ENCODE results near the gene TRIM54.

TRIM54 gene

GRCh38 chr2:27281855-27282559 is at the start of gene TRIM54:
TSS of gene TRIM54 (plus strand) at chr2:27282429. CDS start at chr2:27282732, 303 bp downstream.
- H3K4me3 ChIP-seq (ENCODE audit: low read length in 2 of 2): no peak within 1 kb of the TSS
- no peaks in the 10 kb centered on the region for H3K36me3 ChIP-seq (ENCODE audit: control insufficient read depth in 2 of 2, insufficient read depth in 2 of 2, low read length in 2 of 2)
- H3K4me1 ChIP-seq (ENCODE audit: control insufficient read depth in 2 of 2, insufficient read depth in 2 of 2, low read length in 2 of 2): no peaks in the 10 kb centered on the region
- no peaks in the 10 kb centered on the region for H3K9me3 ChIP-seq (ENCODE audit: control insufficient read depth in 2 of 2, low read length in 2 of 2)
- H3K9ac ChIP-seq (ENCODE audit: low read depth in 1 of 2, low read length in 2 of 2): no peak within 1 kb of the TSS
- peaks cover 9 to 10% of the 10 kb centered on the region in 2 donors for H3K27me3 ChIP-seq (ENCODE audit: control insufficient read depth in 2 of 2, insufficient read depth in 2 of 2, low read length in 2 of 2)
- H3K27ac ChIP-seq (ENCODE audit: low read depth in 2 of 2, low read length in 2 of 2): no peak within 1 kb of the TSS

- Histone ChIP-seq H3K27ac (ENCODE audit: low read depth in 2 of 2, low read length in 2 of 2) (no peak overlapping the region), H3K4me1 (ENCODE audit: control insufficient read depth in 2 of 2, insufficient read depth in 2 of 2, low read length in 2 of 2) (no peaks in the 10 kb centered on the region), H3K36me3 (ENCODE audit: control insufficient read depth in 2 of 2, insufficient read depth in 2 of 2, low read length in 2 of 2) (peaks cover 58 to 79% of the 10 kb centered on the region in 2 donors), H3K27me3 (ENCODE audit: control insufficient read depth in 2 of 2, insufficient read depth in 2 of 2, low read length in 2 of 2) (no peaks in the 10 kb centered on the region), H3K9me3 (ENCODE audit: control insufficient read depth in 2 of 2, low read length in 2 of 2) (no peaks in the 10 kb centered on the region), H3K4me3 (ENCODE audit: low read length in 2 of 2) (no peak overlapping the region), H3K9ac (ENCODE audit: low read depth in 1 of 2, low read length in 2 of 2) (no peak overlapping the region)
These were observed 48.9 kb upstream of the TRIM54 start for GRCh38 chr2:27233341-27233740.

GRCh38 chr2:27236136-27236535 is 46.1 kb upstream of the TRIM54 start:
- Histone ChIP-seq H3K4me1 (ENCODE audit: control insufficient read depth in 2 of 2, insufficient read depth in 2 of 2, low read length in 2 of 2) (no peaks in the 10 kb centered on the region), H3K27me3 (ENCODE audit: control insufficient read depth in 2 of 2, insufficient read depth in 2 of 2, low read length in 2 of 2) (no peaks in the 10 kb centered on the region), H3K4me3 (ENCODE audit: low read length in 2 of 2) (no peak overlapping the region), H3K9ac (ENCODE audit: low read depth in 1 of 2, low read length in 2 of 2) (no peak overlapping the region), H3K27ac (ENCODE audit: low read depth in 2 of 2, low read length in 2 of 2) (no peak overlapping the region), H3K9me3 (ENCODE audit: control insufficient read depth in 2 of 2, low read length in 2 of 2) (no peaks in the 10 kb centered on the region), H3K36me3 (ENCODE audit: control insufficient read depth in 2 of 2, insufficient read depth in 2 of 2, low read length in 2 of 2) (peaks cover 82 to 92% of the 10 kb centered on the region in 2 donors)

- Histone ChIP-seq H3K4me3 (ENCODE audit: low read length in 2 of 2) (no peak overlapping the region), H3K9ac (ENCODE audit: low read depth in 1 of 2, low read length in 2 of 2) (no peak overlapping the region), H3K9me3 (ENCODE audit: control insufficient read depth in 2 of 2, low read length in 2 of 2) (no peaks in the 10 kb centered on the region), H3K27me3 (ENCODE audit: control insufficient read depth in 2 of 2, insufficient read depth in 2 of 2, low read length in 2 of 2) (no peaks in the 10 kb centered on the region), H3K36me3 (ENCODE audit: control insufficient read depth in 2 of 2, insufficient read depth in 2 of 2, low read length in 2 of 2) (peaks cover 83 to 91% of the 10 kb centered on the region in 2 donors), H3K27ac (ENCODE audit: low read depth in 2 of 2, low read length in 2 of 2) (no peak overlapping the region), H3K4me1 (ENCODE audit: control insufficient read depth in 2 of 2, insufficient read depth in 2 of 2, low read length in 2 of 2) (no peaks in the 10 kb centered on the region)
These were observed 45.6 kb upstream of the TRIM54 start for GRCh38 chr2:27236626-27237025.

GRCh38 chr2:27237341-27237945 is 44.8 kb upstream of the TRIM54 start:
- Histone ChIP-seq H3K27ac (ENCODE audit: low read depth in 2 of 2, low read length in 2 of 2) (no peak overlapping the region), H3K4me3 (ENCODE audit: low read length in 2 of 2) (no peak overlapping the region), H3K4me1 (ENCODE audit: control insufficient read depth in 2 of 2, insufficient read depth in 2 of 2, low read length in 2 of 2) (no peaks in the 10 kb centered on the region), H3K9me3 (ENCODE audit: control insufficient read depth in 2 of 2, low read length in 2 of 2) (no peaks in the 10 kb centered on the region), H3K27me3 (ENCODE audit: control insufficient read depth in 2 of 2, insufficient read depth in 2 of 2, low read length in 2 of 2) (no peaks in the 10 kb centered on the region), H3K9ac (ENCODE audit: low read depth in 1 of 2, low read length in 2 of 2) (no peak overlapping the region), H3K36me3 (ENCODE audit: control insufficient read depth in 2 of 2, insufficient read depth in 2 of 2, low read length in 2 of 2) (peaks cover 83 to 90% of the 10 kb centered on the region in 2 donors)

GRCh38 chr2:27238976-27239375 is 43.3 kb upstream of the TRIM54 start:
- peaks cover 81 to 89% of the 10 kb centered on the region in 2 donors for H3K36me3 ChIP-seq (ENCODE audit: control insufficient read depth in 2 of 2, insufficient read depth in 2 of 2, low read length in 2 of 2)
- H3K27me3 ChIP-seq (ENCODE audit: control insufficient read depth in 2 of 2, insufficient read depth in 2 of 2, low read length in 2 of 2): no peaks in the 10 kb centered on the region
- no peak overlapping the region for H3K4me3 ChIP-seq (ENCODE audit: low read length in 2 of 2)
- no peak overlapping the region for H3K9ac ChIP-seq (ENCODE audit: low read depth in 1 of 2, low read length in 2 of 2)
- no peak overlapping the region for H3K27ac ChIP-seq (ENCODE audit: low read depth in 2 of 2, low read length in 2 of 2)
- H3K9me3 ChIP-seq (ENCODE audit: control insufficient read depth in 2 of 2, low read length in 2 of 2): no peaks in the 10 kb centered on the region
- no peaks in the 10 kb centered on the region for H3K4me1 ChIP-seq (ENCODE audit: control insufficient read depth in 2 of 2, insufficient read depth in 2 of 2, low read length in 2 of 2)

GRCh38 chr2:27240406-27240805 is 41.8 kb upstream of the TRIM54 start:
- Histone ChIP-seq H3K9me3 (ENCODE audit: control insufficient read depth in 2 of 2, low read length in 2 of 2) (no peaks in the 10 kb centered on the region), H3K27me3 (ENCODE audit: control insufficient read depth in 2 of 2, insufficient read depth in 2 of 2, low read length in 2 of 2) (no peaks in the 10 kb centered on the region), H3K4me3 (ENCODE audit: low read length in 2 of 2) (no peak overlapping the region), H3K4me1 (ENCODE audit: control insufficient read depth in 2 of 2, insufficient read depth in 2 of 2, low read length in 2 of 2) (no peaks in the 10 kb centered on the region), H3K36me3 (ENCODE audit: control insufficient read depth in 2 of 2, insufficient read depth in 2 of 2, low read length in 2 of 2) (peaks cover 75 to 79% of the 10 kb centered on the region in 2 donors), H3K9ac (ENCODE audit: low read depth in 1 of 2, low read length in 2 of 2) (no peak overlapping the region), H3K27ac (ENCODE audit: low read depth in 2 of 2, low read length in 2 of 2) (no peak overlapping the region)

GRCh38 chr2:27241761-27242613 is 40.2 kb upstream of the TRIM54 start:
- H3K9me3 ChIP-seq (ENCODE audit: control insufficient read depth in 2 of 2, low read length in 2 of 2): no peaks in the 10 kb centered on the region
- no peak overlapping the region for H3K4me3 ChIP-seq (ENCODE audit: low read length in 2 of 2)
- no peaks in the 10 kb centered on the region for H3K4me1 ChIP-seq (ENCODE audit: control insufficient read depth in 2 of 2, insufficient read depth in 2 of 2, low read length in 2 of 2)
- H3K9ac ChIP-seq (ENCODE audit: low read depth in 1 of 2, low read length in 2 of 2): no peak overlapping the region
- no peak overlapping the region for H3K27ac ChIP-seq (ENCODE audit: low read depth in 2 of 2, low read length in 2 of 2)
- no peaks in the 10 kb centered on the region for H3K27me3 ChIP-seq (ENCODE audit: control insufficient read depth in 2 of 2, insufficient read depth in 2 of 2, low read length in 2 of 2)
- peaks cover 66 to 67% of the 10 kb centered on the region in 2 donors for H3K36me3 ChIP-seq (ENCODE audit: control insufficient read depth in 2 of 2, insufficient read depth in 2 of 2, low read length in 2 of 2)

GRCh38 chr2:27242614-27242951 is 39.6 kb upstream of the TRIM54 start:
- H3K4me3 ChIP-seq (ENCODE audit: low read length in 2 of 2): no peak overlapping the region
- H3K4me1 ChIP-seq (ENCODE audit: control insufficient read depth in 2 of 2, insufficient read depth in 2 of 2, low read length in 2 of 2): no peaks in the 10 kb centered on the region
- H3K9ac ChIP-seq (ENCODE audit: low read depth in 1 of 2, low read length in 2 of 2): no peak overlapping the region
- peaks cover 61 to 62% of the 10 kb centered on the region in 2 donors for H3K36me3 ChIP-seq (ENCODE audit: control insufficient read depth in 2 of 2, insufficient read depth in 2 of 2, low read length in 2 of 2)
- no peaks in the 10 kb centered on the region for H3K27me3 ChIP-seq (ENCODE audit: control insufficient read depth in 2 of 2, insufficient read depth in 2 of 2, low read length in 2 of 2)
- no peak overlapping the region for H3K27ac ChIP-seq (ENCODE audit: low read depth in 2 of 2, low read length in 2 of 2)
- H3K9me3 ChIP-seq (ENCODE audit: control insufficient read depth in 2 of 2, low read length in 2 of 2): no peaks in the 10 kb centered on the region

All from mucosa of rectum (tissue), 2 donors.